OCI-LY1 (cell line): ENCODE results near the gene KITLG.
"Not testable (repeated sequence)": the region's sequence is repeated elsewhere in the genome, so short reads cannot be mapped to it uniquely, and the experiment has no call there.

Experiments
- CTCF ChIP-seq: fragments of 200-600 bp; sonication (generic), shearing (Covaris generic); IDR thresholded peaks from 2 replicates; pipeline ENCODE4 v1.5.1; 2017; ENCODE audit warnings: mild to moderate bottlenecking, antibody characterized with exemption, low read length, moderate library complexity, mixed read lengths
- EZH2 ChIP-seq: fragments of 200-600 bp; sonication (generic), shearing (Covaris generic); IDR thresholded peaks from 2 replicates; pipeline ENCODE4 v1.8.0; 2017; ENCODE audit warnings: borderline replicate concordance, mixed run types, mild to moderate bottlenecking, antibody characterized with exemption, low read length, moderate library complexity, mixed read lengths

- TF ChIP-seq CTCF, EZH2: not testable (repeated sequence)
Observed at GRCh38 chr12:88507851-88508250, 72.4 kb downstream of the KITLG start.
